H9 (cell line): ENCODE data around the gene TTYH1. TPM values are rescaled to one million over a fixed set of nuclear protein-coding genes. Genes with fewer than 3 reads are reported as not detected.

Source experiments
- DNase-seq: peaks from one replicate; pipeline ENCODE4 v3.0.0-alpha.2; 2017
- H2AFZ ChIP-seq: one replicate; pipeline ENCODE4 v1.6.1; 2013; ENCODE audit warnings: mild to moderate bottlenecking, low read length, control low read depth, moderate library complexity
- H2AK5ac ChIP-seq: 2 replicates; pipeline ENCODE4 v1.6.1; 2013; ENCODE audit warnings: low read length, control low read depth, mixed read lengths; ENCODE audit not compliant: insufficient read length
- H2BK120ac ChIP-seq: one replicate; pipeline ENCODE4 v1.6.1; 2013; ENCODE audit warnings: low read depth, mild to moderate bottlenecking, low read length, control low read depth, inconsistent platforms; ENCODE audit not compliant: poor library complexity, severe bottlenecking
- H2BK12ac ChIP-seq: 2 replicates; pipeline ENCODE4 v1.6.1; 2013; ENCODE audit warnings: low read length, control low read depth, mixed read lengths, low read depth; ENCODE audit not compliant: insufficient read length
- H2BK15ac ChIP-seq: 2 replicates; pipeline ENCODE4 v1.6.1; 2013; ENCODE audit warnings: low read depth, low read length, control low read depth
- H2BK20ac ChIP-seq: one replicate; pipeline ENCODE4 v1.6.1; 2013; ENCODE audit warnings: low read depth, mild to moderate bottlenecking, low read length, control low read depth, inconsistent platforms; ENCODE audit not compliant: poor library complexity, severe bottlenecking
- H2BK5ac ChIP-seq: 2 replicates; pipeline ENCODE4 v1.6.1; 2013; ENCODE audit warnings: low read length, control low read depth, mixed read lengths; ENCODE audit not compliant: insufficient read length
- H3K14ac ChIP-seq: 2 replicates; pipeline ENCODE4 v1.6.1; 2013; ENCODE audit warnings: low read length, control low read depth; ENCODE audit not compliant: insufficient read depth
- H3K18ac ChIP-seq: 2 replicates; pipeline ENCODE4 v1.6.1; 2013; ENCODE audit warnings: low read depth, mild to moderate bottlenecking, mixed read lengths, low read length, control low read depth; ENCODE audit not compliant: insufficient read length
- H3K23ac ChIP-seq: 2 replicates; pipeline ENCODE4 v1.6.1; 2013; ENCODE audit warnings: low read length, control low read depth, mixed read lengths, low read depth; ENCODE audit not compliant: insufficient read length
- H3K23me2 ChIP-seq: 2 replicates; pipeline ENCODE4 v1.6.1; 2013; ENCODE audit warnings: low read depth, mild to moderate bottlenecking, mixed read lengths, low read length, control low read depth; ENCODE audit not compliant: insufficient read length, poor library complexity, severe bottlenecking
- H3K27ac ChIP-seq: 2 replicates; pipeline ENCODE4 v1.5.1; 2013; ENCODE audit warnings: low read length, control low read depth, mixed read lengths, low read depth; ENCODE audit not compliant: insufficient read length
- H3K27me3 ChIP-seq: 2 replicates; pipeline ENCODE4 v1.6.1; 2013; ENCODE audit warnings: low read length, control low read depth, inconsistent platforms; ENCODE audit not compliant: insufficient read depth
- H3K4ac ChIP-seq: 2 replicates; pipeline ENCODE4 v1.6.1; 2013; ENCODE audit warnings: low read depth, mild to moderate bottlenecking, control low read depth, inconsistent platforms, low read length, moderate library complexity
- H3K4me1 ChIP-seq: 2 replicates; pipeline ENCODE4 v1.6.1; 2013; ENCODE audit warnings: low read length, control low read depth, inconsistent platforms; ENCODE audit not compliant: insufficient read depth
- H3K4me2 ChIP-seq: 2 replicates; pipeline ENCODE4 v1.6.1; 2013; ENCODE audit warnings: low read length, control low read depth, mixed read lengths; ENCODE audit not compliant: insufficient read length, insufficient read depth
- H3K56ac ChIP-seq: 2 replicates; pipeline ENCODE4 v1.6.1; 2013; ENCODE audit warnings: low read depth, mild to moderate bottlenecking, mixed read lengths, low read length, control low read depth; ENCODE audit not compliant: insufficient read length
- H3K79me1 ChIP-seq: 2 replicates; pipeline ENCODE4 v1.6.1; 2013; ENCODE audit warnings: low read depth, mild to moderate bottlenecking, moderate library complexity, low read length, control low read depth, inconsistent platforms; ENCODE audit not compliant: insufficient read depth, poor library complexity, severe bottlenecking
- H3K79me2 ChIP-seq: 2 replicates; pipeline ENCODE4 v1.6.1; 2013; ENCODE audit warnings: low read length, control low read depth, inconsistent platforms; ENCODE audit not compliant: insufficient read depth
- H3K9ac ChIP-seq: 2 replicates; pipeline ENCODE4 v1.6.1; 2013; ENCODE audit warnings: low read length, control low read depth, mixed read lengths; ENCODE audit not compliant: insufficient read length; ENCODE audit errors: extremely low read depth
- H3K9me3 ChIP-seq: one replicate; pipeline ENCODE4 v1.6.1; 2013; ENCODE audit warnings: low read depth, low read length, inconsistent platforms; ENCODE audit not compliant: control insufficient read depth
- H3T11ph ChIP-seq: one replicate; pipeline ENCODE4 v1.6.1; 2013; ENCODE audit warnings: mild to moderate bottlenecking, low read length, control low read depth, inconsistent platforms
- H4K20me1 ChIP-seq: one replicate; pipeline ENCODE4 v1.6.1; 2013; ENCODE audit not compliant: control insufficient read depth, insufficient read length, insufficient read depth
- H4K5ac ChIP-seq: 2 replicates; pipeline ENCODE4 v1.6.1; 2013; ENCODE audit warnings: low read depth, mild to moderate bottlenecking, mixed read lengths, low read length, control low read depth; ENCODE audit not compliant: insufficient read length
- H4K8ac ChIP-seq: replicated peaks from 2 replicates; pipeline ENCODE4 v1.6.1; 2013; ENCODE audit warnings: low read length, control low read depth, mixed read lengths, low read depth; ENCODE audit not compliant: insufficient read length
- H4K91ac ChIP-seq: 2 replicates; pipeline ENCODE4 v1.6.1; 2013; ENCODE audit warnings: low read depth, mild to moderate bottlenecking, moderate library complexity, mixed read lengths, low read length, control low read depth; ENCODE audit not compliant: insufficient read length
- H3K27ac Mint-ChIP-seq, 3 experiments: 2 replicates in 2 of 3; 3 replicates in 1 of 3; pipeline ENCODE4 v1.8.0; 2020 to 2021; ENCODE audit warnings: mixed read lengths in 3 of 3, mild to moderate bottlenecking in 1 of 3, moderate library complexity in 1 of 3
- H3K27me3 Mint-ChIP-seq: 2 replicates; pipeline ENCODE4 v1.8.0; 2021; ENCODE audit warnings: low read depth, mild to moderate bottlenecking, moderate library complexity, mixed read lengths
- H3K36me3 Mint-ChIP-seq, 3 experiments: 2 replicates in 2 of 3; 3 replicates in 1 of 3; pipeline ENCODE4 v1.8.0; 2020 to 2021; ENCODE audit warnings: low read depth in 3 of 3, mixed read lengths in 3 of 3; ENCODE audit not compliant: insufficient read depth in 1 of 3
- H3K4me1 Mint-ChIP-seq, 2 experiments: 2 replicates each; pipeline ENCODE4 v1.8.0; 2020; ENCODE audit warnings: mixed read lengths in 2 of 2
- H3K4me3 Mint-ChIP-seq, 2 experiments: 2 replicates in 1 of 2; 3 replicates in 1 of 2; pipeline ENCODE4 v1.8.0; 2020 to 2021; ENCODE audit warnings: mild to moderate bottlenecking in 2 of 2, mixed read lengths in 2 of 2, moderate library complexity in 1 of 2
- H3K9me3 Mint-ChIP-seq, 2 experiments: 2 replicates in 1 of 2; 3 replicates in 1 of 2; pipeline ENCODE4 v1.8.0; 2020; ENCODE audit warnings: mild to moderate bottlenecking in 2 of 2, mixed read lengths in 2 of 2, moderate library complexity in 1 of 2
- WGBS: extraction: QIAGEN DNeasy Blood & Tissue Kit; methylation state at CpG from one replicate; pipeline ENCODE4 v1.1.7; 2013; ENCODE audit warnings: missing lambda C conversion rate, low lambda C conversion rate, mixed read lengths; ENCODE audit not compliant: insufficient read length; ENCODE audit errors: extremely low coverage; 5-methylcytosine and 5-hydroxymethylcytosine counted together
- total RNA-seq: library from RNA; stranded (reverse); gene quantifications from 2 replicates; pipeline ENCODE4 v1.2.1, GENCODE V29; 2021
- TF ChIP-seq, protein P1 (sequence below): fragments of 200-600 bp; sonication (generic); conservative IDR thresholded peaks from 3 replicates; pipeline ENCODE4 v1.8.0; 2021; ENCODE audit warnings: antibody characterized with exemption, mild to moderate bottlenecking

TTYH1 gene
- total RNA-seq, 1 experiment from 2014 or later, result 47.1 TPM

DNA sequence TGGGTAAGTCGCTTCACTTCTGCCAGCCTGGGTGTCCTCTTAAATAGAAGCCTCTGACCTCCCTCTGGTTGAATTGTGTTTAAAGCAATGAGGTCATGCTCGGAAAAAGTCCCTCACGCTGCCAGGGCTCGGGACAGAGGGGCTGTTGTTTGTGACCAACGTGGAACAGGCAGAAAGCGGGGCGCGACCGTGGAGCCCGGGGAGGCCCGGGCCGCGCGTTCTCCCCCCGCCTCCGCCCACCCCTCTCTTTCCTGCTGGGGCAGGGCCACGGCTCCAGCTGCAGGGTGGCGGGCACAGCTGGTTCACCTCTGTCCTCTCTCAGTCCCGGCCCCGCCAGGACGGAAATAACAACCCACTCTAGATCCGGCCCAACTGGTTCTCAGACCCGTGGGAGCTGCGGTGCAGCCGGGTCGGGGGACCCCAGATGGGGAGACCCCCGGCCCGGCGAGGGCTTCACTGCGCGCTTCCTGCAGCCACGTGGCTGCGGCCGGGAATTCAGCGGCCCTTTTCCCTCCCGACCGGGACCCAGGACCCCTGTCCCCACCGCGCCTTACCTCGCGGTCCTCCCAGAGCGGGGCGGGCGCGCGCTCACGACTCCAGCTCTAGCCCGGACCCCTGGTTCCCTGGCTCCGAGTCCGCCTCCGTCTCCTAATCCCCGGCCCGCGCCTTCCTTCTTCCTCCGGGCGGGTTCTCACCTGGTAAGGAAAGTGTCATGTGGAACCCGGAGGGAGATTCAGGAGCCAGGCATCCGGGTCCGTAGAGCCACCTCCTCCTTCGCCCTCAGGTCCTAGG, 55.9 kb downstream of the TTYH1 start:
- no peaks in the 10 kb centered on the region for H3K4me1 ChIP-seq
- no peak overlapping the region for H3K23ac ChIP-seq
- H4K20me1 ChIP-seq, result no peaks in the 10 kb centered on the region
- no peak overlapping the region for H3K27ac Mint-ChIP-seq
- peak overlapping the region; percentile 76 for H2BK20ac ChIP-seq
- peaks cover 15 to 25% of the 10 kb centered on the region in 2 experiments for H3K4me1 Mint-ChIP-seq
- no peak overlapping the region for H2BK5ac ChIP-seq
- H3K14ac ChIP-seq, result peak overlapping the region; percentile 70
- H2BK12ac ChIP-seq, result no peak overlapping the region
- H3K4ac ChIP-seq, result no peak overlapping the region
- H3K27me3 Mint-ChIP-seq, result peaks cover 62% of the 10 kb centered on the region
- peaks cover 2% of the 10 kb centered on the region; the same call in 1 of the 2 replicates for H3K27me3 ChIP-seq
- H3K9ac ChIP-seq, result no peak overlapping the region
- H4K5ac ChIP-seq, result no peak overlapping the region
- H3K4me2 ChIP-seq, result peak overlapping the region; percentile 30
- H3K9me3 Mint-ChIP-seq, result no peaks in the 10 kb centered on the region
- H3K4me3 Mint-ChIP-seq, result peak overlapping the region; percentile 48 to 68
- TF ChIP-seq, protein P1, sequence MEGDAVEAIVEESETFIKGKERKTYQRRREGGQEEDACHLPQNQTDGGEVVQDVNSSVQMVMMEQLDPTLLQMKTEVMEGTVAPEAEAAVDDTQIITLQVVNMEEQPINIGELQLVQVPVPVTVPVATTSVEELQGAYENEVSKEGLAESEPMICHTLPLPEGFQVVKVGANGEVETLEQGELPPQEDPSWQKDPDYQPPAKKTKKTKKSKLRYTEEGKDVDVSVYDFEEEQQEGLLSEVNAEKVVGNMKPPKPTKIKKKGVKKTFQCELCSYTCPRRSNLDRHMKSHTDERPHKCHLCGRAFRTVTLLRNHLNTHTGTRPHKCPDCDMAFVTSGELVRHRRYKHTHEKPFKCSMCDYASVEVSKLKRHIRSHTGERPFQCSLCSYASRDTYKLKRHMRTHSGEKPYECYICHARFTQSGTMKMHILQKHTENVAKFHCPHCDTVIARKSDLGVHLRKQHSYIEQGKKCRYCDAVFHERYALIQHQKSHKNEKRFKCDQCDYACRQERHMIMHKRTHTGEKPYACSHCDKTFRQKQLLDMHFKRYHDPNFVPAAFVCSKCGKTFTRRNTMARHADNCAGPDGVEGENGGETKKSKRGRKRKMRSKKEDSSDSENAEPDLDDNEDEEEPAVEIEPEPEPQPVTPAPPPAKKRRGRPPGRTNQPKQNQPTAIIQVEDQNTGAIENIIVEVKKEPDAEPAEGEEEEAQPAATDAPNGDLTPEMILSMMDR, result no peak
- no peaks in the 10 kb centered on the region for H3K9me3 ChIP-seq
- H3K79me2 ChIP-seq, result no peaks in the 10 kb centered on the region
- peak overlapping the region; percentile 21 for H3K18ac ChIP-seq
- H3K79me1 ChIP-seq, result no peaks in the 10 kb centered on the region
- H2AFZ ChIP-seq, result no peak overlapping the region
- peaks cover 7% of the 10 kb centered on the region for H3K23me2 ChIP-seq
- WGBS, result no CpG with 5 or more reads among the region's 60 CpGs
- H2BK15ac ChIP-seq, result no peak overlapping the region
- H3K56ac ChIP-seq, result no peak overlapping the region
- DNase-seq, result peak; percentile 45
- H3K27ac ChIP-seq, result no peak overlapping the region
- H2AK5ac ChIP-seq, result no peak overlapping the region
- no peak overlapping the region for H4K91ac ChIP-seq
- no peak overlapping the region for H3T11ph ChIP-seq
- H2BK120ac ChIP-seq, result peak overlapping the region; percentile 15
- no peaks in the 10 kb centered on the region for H3K36me3 Mint-ChIP-seq
- H4K8ac ChIP-seq, result no peak overlapping the region
